Measurements from ENCODE around the gene ZNF587B.
A peak's percentile ranks its signal among the peaks of the same experiment; 100 is the strongest.
"Not testable (repeated sequence)": the region's sequence is repeated elsewhere in the genome, so short reads cannot be mapped to it uniquely, and the experiment has no call there.

ZNF587B gene

DNA sequence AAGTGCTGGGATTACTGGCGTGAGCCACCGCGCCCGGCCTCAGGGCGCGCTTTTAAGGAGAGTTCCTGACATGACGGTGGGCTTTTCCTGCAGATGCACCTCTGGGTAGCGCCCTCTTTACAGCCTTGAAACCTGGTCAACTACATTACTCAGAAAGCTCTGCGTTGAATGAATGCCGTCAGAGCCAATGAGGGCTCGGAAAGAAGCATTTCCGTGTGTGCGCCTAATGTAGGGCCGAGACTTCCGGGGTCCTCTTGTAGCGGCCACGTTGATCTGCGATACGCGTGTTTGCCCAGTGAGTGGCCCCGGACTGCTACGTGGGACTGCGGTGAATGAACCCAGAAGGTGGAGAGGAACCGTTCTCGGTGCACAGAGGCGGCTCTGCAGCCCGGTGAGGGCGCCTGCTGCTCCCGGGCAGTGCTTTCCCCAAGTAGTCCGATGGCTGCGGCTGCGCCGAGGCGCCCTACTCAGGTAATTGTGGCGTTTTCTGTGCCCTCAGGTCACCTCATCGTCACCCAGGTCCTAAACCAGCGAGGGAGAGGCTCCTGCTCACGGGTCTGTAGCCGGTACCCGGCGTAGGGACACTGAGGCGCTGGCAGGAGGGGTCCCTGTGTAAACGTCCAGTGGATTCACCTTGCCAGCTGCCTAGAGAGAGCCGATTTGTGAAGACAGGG, 10.5 kb upstream of the ZNF587B start:
- DNase-seq: peak; percentile 95

DNA sequence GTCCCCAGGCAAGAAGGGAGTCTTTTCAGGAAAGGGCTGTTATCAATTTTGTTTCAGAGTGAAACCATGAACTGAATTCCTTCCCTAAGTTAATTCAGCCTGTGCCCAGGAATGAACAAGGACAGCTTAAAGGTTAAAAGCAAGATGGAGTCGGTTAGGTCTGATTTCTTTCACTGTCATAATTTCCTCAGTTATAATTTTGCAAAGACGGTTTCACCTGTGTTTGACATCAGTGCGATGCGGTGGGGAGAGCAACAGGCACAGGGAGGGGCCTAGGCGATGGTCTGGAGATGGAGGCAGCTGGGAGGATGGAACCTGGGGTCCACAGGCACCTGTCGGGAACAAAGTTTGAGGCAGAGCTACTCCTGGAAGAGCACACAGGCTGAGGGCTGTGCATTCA, 9.5 kb upstream of the ZNF587B start:
- DNase-seq: no peak

DNA sequence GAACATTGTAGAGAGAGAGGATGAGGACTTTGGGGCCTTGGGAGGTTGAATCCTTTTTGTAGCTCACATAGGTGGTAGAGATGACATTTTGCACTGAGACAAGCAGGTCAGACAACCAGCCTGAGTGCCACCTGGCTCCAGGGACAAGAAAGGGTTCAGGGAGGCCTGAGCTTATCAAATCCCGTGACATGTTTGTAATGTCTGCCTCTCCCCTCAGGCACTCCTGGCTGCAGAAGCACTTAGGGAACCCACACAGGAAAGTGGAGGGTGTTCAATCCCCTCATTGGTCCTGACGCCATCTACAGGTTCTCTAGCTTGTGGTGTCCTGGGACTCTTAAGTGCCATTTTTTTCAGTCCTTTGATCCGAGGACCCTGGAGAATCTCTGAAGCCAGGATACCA, 9.0 kb upstream of the ZNF587B start:
- not testable (repeated sequence) for DNase-seq

DNA sequence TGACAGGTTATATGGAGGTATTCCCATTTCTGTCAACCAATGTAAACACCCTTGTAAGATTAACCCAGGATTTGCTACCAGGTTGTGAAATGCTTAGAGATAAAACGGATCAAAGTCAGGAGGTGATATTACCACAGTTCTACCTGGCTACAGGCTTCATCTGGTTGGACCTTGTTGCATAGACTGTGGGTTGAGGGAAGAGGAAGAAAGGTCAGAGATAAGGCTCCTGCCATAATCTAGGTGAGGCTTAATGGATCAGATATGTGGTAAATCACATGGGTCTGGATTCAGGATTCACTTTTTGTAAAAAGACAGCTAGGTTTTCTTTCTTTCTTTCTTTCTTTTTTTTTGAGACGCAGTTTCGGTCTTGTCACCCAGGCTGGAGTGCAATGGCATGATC, 8.6 kb upstream of the ZNF587B start:
- DNase-seq: not testable (repeated sequence)

DNA sequence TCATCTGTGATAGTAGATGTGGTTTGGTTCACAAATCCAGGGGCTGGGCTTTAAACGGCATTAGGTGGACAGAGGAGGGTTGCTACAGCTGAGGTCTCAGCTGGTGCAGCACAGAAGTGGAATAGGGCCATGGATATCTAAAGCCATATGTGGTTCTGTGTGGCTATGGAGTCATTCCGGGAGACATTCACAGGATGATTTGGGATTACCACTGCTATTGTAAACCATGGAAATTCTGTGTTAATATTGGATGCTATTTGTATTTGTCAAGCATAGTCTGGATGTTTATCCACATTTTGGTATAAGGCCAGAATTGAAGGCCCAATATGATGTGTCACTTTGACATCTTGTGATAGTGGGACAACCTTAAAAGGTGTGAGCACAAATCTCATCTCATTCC, 6.9 kb upstream of the ZNF587B start:
- DNase-seq: not testable (repeated sequence)

DNA sequence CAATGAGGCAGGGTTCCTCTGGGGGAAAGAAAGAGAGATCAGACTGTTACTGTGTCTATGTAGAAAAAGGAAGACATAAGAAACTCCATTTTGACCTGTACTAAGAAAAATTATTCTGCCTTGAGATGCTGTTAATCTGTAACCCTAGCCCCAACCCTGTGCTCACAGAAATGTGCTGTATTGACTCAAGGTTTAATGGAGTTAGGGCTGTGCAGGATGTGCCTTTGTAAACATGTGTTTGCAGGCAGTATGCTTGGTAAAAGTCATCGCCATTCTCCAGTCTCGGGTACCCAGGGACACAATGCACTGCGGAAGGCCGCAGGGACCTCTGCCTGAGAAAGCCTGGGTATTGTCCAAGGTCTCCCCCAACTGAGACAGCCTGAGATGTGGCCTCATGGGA, 6.5 kb upstream of the ZNF587B start:
- not testable (repeated sequence) for DNase-seq

DNA sequence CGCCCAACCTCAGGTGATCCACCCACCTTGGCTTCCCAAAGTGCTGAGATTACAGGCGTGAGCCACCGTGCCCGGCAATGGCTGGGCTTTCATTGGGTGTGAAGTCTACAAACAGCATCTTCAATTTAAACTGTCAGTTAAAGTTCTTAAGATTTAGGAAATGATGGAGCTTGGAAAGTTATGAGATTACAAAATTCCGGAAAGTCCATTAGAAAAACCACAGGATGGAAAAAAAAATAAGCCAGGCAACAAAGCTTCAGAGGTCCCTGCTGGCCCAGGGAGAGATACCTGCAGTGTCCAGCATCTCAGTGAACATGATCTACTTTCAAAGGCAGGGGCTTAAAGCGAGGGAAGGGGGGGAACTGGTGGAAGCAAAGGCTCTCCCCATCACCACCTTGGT, 4.6 kb upstream of the ZNF587B start:
- no peak for DNase-seq

DNA sequence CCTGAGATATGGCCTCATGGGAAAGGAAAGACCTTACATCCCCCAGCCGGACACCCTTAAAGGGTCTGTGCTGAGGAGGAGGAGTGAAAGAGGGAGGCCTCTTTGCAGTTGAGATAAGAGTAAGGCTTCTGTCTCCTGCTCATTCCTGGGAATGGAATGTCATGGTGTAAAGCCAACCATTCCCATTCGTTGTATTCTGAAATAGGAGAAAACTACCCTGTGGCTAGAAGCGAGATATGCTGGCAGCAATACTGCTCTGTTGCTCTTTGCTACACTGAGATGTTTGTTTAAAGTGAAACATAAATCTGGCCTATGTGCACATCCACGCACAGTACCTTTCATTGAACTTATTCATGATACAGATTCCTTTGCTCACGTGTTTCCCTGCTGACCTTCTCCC, 783 bp upstream of the ZNF587B start:
- DNase-seq: no peak

DNA sequence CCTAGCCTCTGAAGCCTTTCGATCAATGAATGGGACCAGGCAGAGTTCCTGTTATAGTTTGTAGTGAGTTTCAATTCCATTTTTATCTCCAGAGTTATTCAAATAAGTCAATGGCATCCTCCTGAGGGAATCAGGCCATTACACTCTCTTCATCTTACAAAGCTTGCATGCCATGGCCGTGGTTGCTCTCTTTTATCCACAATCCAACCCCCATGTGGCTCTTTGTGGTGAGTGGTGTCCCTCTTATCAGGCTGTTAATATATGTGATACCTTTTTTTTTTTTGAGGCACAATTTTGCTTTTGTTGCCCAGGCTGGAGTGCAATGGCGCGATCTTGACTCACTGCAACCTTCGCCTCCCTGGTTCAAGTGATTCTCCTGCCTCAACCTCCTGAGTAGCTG, 6.9 kb downstream of the ZNF587B start:
- peak; percentile 63 for DNase-seq

DNA sequence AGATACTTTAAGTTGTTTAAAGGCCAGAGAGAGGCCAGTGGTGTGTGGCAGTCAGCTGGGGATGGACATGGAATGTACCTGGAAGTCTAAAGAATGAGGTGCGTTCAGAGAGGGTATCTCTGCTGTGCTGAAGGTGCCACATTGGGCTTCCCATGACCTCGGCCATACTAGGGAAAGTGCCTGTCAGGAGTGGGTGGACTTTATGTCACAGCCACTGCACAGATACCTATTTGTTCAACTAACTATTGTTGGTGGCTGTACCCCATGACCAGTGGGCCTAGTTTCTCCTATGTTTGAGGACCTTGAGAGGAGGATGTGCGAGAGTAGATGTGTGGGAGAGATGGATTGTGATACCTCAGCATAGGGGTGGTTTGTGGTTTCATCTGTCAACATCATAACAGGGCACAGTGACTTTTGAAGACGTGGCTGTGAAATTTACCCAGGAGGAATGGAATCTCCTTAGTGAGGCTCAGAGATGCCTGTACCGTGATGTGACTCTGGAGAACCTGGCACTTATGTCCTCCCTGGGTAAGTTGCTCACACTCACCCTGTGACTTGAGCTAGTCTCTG, 8.6 kb downstream of the ZNF587B start:
- not testable (repeated sequence) for DNase-seq

DNA sequence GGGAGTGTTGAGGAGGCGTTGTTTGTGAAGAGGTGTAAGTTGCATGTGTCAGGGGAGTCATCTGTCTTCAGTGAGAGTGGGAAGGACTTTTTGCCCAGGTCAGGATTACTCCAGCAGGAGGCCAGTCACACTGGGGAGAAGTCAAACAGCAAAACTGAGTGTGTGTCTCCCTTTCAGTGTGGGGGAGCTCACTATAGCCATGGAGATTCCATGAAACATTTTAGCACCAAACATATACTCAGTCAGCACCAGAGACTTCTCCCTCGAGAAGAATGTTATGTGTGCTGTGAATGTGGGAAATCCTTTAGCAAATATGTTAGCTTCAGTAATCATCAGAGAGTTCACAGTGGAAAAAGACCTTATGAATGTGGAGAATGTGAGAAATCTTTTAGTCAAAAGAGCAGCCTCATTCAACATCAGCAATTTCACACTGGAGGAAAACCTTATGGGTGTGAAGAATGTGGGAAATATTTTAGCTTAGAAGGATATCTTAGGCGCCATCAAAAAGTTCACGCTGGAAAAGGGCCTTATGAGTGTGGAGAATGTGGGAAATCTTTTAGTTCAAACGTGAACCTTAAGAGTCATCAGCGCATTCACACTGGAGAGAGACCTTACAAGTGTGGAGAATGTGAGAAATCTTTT, 11.1 kb downstream of the ZNF587B start:
- no peak for DNase-seq

DNA sequence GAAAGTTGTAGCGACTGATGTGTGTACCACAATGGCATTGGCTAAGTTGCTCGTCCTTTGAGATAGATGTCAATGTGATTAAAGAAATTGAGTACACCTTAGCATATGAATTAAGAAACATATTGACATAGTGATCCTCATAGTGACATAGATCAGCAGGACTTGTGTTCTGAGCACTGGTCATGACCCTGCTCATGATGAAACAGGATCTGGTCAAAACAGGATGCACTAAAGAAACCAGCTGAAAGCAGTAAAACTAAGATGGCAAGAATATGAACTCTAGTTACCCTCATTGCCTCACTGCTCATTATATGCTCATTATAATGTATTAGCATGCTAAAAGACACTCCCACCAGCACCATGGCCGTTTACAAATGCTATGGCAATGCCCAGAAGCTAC, 17.1 kb downstream of the ZNF587B start:
- DNase-seq: peak; percentile 85

DNA sequence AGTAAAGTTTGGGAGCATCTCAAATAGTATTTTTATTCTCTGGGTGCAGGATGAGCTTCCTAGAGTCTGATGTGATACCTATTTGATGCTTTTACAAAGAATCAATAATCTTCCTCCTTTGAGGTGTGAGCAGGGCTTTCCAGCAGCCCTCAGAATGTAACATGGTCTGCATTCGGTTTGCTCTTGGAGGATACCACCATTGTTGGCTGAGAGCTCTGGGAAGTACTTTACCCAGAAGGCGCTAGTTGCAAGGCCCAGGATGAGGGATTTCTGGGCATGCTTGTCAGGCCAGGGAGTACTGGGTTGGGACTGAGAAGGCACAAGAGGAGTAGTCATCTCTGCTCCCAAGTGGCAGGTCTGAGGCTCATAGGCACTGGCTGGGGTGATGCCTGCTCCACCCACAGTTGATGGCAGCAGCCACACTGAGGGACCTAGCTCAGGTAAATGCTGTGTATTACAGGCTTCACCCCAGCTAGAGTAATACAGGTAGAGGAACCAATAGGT, 19.1 kb downstream of the ZNF587B start:
- DNase-seq: not testable (repeated sequence)

DNA sequence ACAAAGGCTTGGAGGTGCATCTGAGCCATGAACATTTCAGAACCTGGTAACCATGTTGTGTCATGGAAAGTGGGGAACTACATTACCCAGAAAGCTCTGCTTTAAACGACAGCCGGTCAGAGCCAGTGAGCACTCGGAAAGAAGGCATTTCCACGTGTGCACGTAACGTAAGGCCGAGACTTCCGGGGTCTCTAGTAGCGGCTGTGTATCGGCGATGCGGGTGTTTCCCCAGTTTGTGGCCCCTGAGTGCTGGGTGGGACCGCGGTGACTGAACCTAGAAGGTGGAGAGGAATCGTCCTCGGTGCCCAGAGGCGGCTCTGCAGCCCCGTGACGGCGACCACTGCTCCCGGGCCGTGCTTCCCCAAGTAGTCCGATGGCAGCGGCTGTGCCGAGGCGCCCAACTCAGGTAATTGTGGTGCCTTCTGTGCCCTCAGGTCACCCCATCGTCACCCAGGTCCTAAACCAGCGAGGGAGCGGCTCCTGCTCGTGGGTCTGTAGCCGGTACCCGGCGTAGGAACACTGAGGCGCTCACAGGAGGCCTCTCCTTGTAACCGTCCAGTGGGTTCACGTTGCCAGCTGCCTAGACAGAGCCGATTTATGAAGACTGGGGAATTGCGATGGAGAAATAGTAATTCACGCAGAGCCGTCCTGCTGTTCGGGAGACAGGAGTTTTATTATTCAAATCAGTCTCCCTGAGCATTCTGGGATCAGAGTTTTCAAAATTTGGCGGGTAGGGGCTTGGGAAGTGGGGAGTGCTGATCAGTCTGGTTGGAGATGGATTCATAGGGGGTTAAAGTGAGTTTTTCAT, 19.8 kb downstream of the ZNF587B start, which contains the start of gene ZNF587:
ZNF587 (plus strand) TSS at position 194 of the 808 bp plus-strand sequence; CDS start at position 374, 180 bp downstream.
- peak; percentile 84 for DNase-seq

DNA sequence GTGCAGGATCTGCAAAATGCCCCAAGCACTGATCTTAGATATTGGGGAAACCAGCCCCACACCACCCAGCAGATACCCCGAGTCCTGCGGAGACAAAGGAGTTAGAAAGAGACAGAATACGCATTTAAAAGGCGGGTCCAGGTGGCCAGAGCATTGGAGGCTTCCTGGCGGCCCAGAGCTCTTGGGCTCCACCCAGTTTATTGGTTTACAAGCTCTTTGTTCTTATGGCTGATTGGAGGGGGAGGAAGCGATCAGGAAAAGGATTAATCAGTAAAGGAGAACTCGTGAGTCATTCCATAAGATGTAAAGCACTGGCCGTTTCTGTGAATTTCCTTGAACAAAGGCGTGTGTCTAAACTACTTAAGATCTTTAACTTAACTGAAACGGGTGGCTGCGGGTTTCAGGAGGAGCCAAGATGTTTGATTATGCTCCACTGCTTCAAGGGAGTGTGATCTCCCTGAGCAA, 20.5 kb downstream of the ZNF587B start:
- no peak for DNase-seq

DNA sequence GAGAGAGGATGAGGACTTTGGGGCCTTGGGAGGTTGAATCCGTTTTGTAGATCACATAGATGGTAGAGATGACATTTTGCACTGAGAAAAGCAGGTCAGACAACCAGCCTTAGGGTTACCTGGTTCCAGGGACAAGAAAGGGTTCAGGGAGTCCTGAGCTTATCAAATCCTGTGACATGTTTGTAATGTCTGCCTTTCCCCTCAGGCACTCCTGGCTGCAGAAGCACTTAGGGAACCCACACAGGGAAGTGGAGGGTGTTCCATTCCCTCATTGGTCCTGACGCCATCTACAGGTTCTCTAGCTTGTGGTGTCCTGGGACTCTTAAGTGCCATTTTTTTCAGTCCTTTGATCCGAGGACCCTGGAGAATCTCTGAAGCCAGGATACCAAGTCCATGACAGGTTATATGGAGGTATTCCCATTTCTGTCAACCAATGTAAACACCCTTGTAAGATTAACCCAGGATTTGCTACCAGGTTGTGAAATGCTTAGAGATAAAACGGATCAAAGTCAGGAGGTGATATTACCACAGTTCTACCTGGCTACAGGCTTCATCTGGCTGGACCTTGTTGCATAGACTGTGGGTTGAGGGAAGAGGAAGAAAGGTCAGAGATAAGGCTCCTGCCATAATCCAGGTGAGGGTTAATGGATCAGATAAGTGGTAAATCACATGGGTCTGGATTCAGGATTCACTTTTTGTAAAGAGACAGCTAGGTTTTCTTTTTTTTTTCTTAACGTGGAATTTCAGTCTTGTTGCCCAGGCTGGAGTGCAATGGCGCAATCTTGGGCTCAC, 21.9 kb downstream of the ZNF587B start:
- DNase-seq: not testable (repeated sequence)

DNA sequence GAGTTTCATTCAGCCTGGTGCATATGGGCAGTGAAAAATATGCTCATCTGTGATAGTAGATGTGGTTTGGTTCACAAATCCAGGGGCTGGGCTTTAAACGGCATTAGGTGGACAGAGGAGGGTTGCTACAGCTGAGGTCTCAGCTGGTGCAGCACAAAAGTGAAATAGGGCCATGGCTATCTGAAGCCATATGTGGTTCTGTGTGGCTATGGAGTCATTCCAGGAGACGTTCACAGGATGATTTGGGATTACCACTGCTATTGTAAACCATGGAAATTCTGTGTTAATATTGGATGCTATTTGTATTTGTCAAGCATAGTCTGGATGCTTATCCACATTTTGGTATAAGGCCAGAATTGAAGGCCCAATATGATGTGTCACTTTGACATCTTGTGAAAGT, 24.0 kb downstream of the ZNF587B start:
- DNase-seq: not testable (repeated sequence)

DNA sequence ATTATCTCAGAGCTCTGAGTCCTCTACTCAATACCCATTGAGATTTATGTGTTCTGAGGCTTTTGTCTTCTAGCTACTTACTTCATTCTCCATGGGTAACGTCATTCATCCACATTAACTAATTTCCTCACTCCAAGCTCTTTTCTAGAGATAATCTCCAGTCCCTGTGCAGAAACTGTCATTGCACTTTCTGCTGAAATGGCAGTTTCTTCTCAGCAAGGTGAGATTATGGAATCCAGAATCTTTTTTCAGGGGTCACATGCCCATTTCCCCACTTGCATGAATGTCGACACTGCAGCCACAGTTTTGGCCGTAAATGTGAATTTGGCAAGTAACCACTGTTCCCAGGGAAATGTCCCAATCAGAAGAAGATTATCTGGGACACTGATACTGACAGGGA, 32.3 kb downstream of the ZNF587B start:
- not testable (repeated sequence) for DNase-seq

DNA sequence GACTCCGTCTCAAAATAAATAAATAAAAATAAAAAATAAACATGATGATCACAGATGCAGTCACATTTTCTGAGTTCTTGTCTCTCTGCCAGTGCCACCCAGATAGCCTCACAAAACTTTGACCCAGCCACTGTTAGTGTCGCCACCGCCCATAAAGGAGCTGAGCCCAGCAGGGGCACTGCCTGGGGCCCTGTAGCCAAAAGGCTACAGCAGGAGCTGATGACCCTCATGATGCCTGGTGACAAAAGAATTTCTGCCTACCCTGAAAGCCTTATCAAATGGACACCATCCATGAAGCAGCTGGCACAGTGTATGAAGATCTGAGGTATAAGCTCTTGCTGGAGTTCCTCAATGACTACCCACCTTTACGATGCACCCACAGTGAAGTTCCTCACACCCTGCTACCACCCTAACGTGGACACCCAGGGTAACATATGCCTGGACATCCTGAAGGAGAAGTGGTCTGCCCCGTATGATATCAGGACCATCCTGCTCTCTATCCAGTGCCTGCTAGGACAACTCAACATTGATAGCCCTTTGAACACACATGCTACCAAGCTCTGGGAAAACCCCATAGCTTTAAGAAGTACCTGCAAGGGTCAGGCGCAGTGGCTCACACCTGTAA, 37.9 kb downstream of the ZNF587B start:
- DNase-seq: no peak

DNA sequence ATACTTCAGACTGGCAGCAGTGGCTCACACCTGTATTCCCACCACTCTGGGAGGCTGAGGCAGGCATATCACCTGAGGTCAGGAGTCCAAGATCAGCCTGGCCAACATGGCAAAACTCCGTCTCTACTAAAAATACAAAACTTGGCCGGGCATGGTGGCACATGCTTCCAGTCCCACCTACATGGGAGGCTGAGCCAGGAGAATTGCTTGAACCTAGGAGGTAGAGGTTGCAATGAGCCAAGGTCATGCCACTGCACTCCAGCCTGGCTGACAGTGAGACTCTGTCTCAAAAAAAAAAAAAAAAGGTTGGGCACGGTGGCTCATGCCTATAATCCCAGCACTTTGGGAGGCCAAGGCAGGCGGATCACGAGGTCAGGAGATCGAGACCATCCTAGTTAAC, 39.6 kb downstream of the ZNF587B start:
- not testable (repeated sequence) for DNase-seq

DNA sequence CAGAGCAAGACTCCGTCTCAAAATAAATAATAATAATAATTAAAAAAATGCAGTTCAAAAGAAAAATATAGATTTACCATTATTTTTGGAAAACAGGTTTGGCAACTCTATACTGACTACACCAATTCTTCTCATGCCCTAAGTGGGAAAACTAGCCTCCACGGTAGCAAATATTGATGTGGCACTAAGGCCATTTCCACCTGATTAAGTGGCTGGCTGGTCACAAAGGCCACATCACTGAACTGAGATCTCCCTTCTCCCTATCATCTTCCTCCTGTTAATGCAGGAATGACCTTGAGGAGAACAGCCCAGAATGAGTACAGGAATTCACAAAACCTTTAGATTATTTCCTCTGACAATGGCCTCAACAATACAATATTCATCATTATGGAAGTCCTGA, 40.1 kb downstream of the ZNF587B start:
- no peak for DNase-seq

DNA sequence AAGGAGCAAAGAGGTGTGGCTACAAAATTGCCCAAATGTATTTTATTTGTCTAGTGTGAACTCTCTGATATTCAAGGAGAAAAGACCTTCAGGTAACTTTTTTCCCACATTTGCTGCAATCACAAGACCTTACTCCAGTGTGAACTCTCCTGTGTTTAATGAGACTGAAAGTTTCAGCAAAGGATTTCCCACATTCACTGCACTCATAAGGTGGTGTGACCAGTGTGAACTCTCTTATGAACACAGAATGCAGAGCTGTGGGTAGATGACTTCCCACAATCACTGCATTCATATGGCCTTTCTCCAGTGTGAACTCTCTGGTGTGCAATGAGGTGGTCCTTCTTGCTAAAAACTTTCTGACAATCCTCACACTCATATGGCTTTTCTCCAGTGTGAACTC, 42.4 kb downstream of the ZNF587B start:
- no peak for DNase-seq

Data from MV-4-11 (cell line).